MM.1S (cell line): Measurements from ENCODE around the gene BST1.

Experiments used
- DNase-seq: peaks from one replicate; pipeline ENCODE4 v3.0.0-alpha.2; 2015
- H2AFZ ChIP-seq: fragments of 300-600 bp; sonication (generic); 2 replicates; pipeline ENCODE4 v1.6.0; 2016; ENCODE audit warnings: antibody characterized with exemption, low read length
- H3F3A ChIP-seq: fragments of 300-600 bp; sonication (generic); 2 replicates; pipeline ENCODE4 v1.6.1; 2016; ENCODE audit warnings: mild to moderate bottlenecking, antibody characterized with exemption, low read length, moderate library complexity, mixed read lengths; ENCODE audit not compliant: insufficient read depth
- H3K27ac ChIP-seq: fragments of 300-600 bp; sonication (generic); 2 replicates; pipeline ENCODE4 v1.5.1; 2016; ENCODE audit warnings: mild to moderate bottlenecking, low read length
- H3K27me3 ChIP-seq: fragments of 300-600 bp; sonication (generic); replicated peaks from 2 replicates; pipeline ENCODE4 v1.6.0; 2016; ENCODE audit warnings: low read length; ENCODE audit not compliant: insufficient read depth
- H3K36me3 ChIP-seq: fragments of 300-600 bp; sonication (generic); replicated peaks from 2 replicates; pipeline ENCODE4 v1.6.1; 2016; ENCODE audit warnings: mild to moderate bottlenecking, low read length, mixed read lengths; ENCODE audit not compliant: insufficient read depth
- H3K4me1 ChIP-seq: fragments of 300-600 bp; sonication (generic); 2 replicates; pipeline ENCODE4 v1.6.1; 2016; ENCODE audit warnings: low read length, mixed read lengths
- H3K4me2 ChIP-seq: fragments of 300-600 bp; sonication (generic); 2 replicates; pipeline ENCODE4 v1.6.0; 2016; ENCODE audit warnings: low read depth, low read length
- H3K4me3 ChIP-seq: fragments of 300-600 bp; sonication (generic); 2 replicates; pipeline ENCODE4 v1.5.1; 2016; ENCODE audit warnings: low read length, mixed read lengths
- H3K79me2 ChIP-seq: fragments of 300-600 bp; sonication (generic); 2 replicates; pipeline ENCODE4 v1.6.1; 2016; ENCODE audit warnings: mixed run types, low read length, mixed read lengths
- H3K9ac ChIP-seq: fragments of 300-600 bp; sonication (generic); 2 replicates; pipeline ENCODE4 v1.6.1; 2016; ENCODE audit warnings: low read length, mixed read lengths
- H3K9me2 ChIP-seq: fragments of 300-600 bp; sonication (generic); replicated peaks from 2 replicates; pipeline ENCODE4 v1.6.1; 2016; ENCODE audit warnings: mild to moderate bottlenecking, low read length, mixed read lengths; ENCODE audit not compliant: insufficient read depth
- H3K9me3 ChIP-seq: fragments of 300-600 bp; sonication (generic); replicated peaks from 2 replicates; pipeline ENCODE4 v1.6.1; 2016; ENCODE audit warnings: mild to moderate bottlenecking, low read length, mixed read lengths; ENCODE audit not compliant: insufficient read depth
- H4K20me1 ChIP-seq: fragments of 300-600 bp; sonication (generic); 2 replicates; pipeline ENCODE4 v1.6.1; 2016; ENCODE audit warnings: mild to moderate bottlenecking, low read length, moderate library complexity, mixed read lengths; ENCODE audit not compliant: insufficient read depth
- EZH2 ChIP-seq: fragments of 300-600 bp; sonication (generic); optimal IDR thresholded peaks from 2 replicates; pipeline ENCODE3; 2017; ENCODE audit warnings: low read depth, mild to moderate bottlenecking, antibody characterized with exemption, low read length, mixed read lengths
- EZH2phosphoT487 ChIP-seq: fragments of 300-600 bp; sonication (generic); IDR thresholded peaks from 2 replicates; pipeline ENCODE4 v1.6.1; 2018; ENCODE audit warnings: antibody characterized with exemption, low read length
- TF ChIP-seq, protein P1 (sequence below): fragments of 300-600 bp; sonication (generic); IDR thresholded peaks from 2 replicates; pipeline ENCODE4 v1.5.1; 2016; ENCODE audit warnings: antibody characterized with exemption, low read length, mixed read lengths

The BST1 gene

GRCh38 chr4:15704129-15704528 lies 1.3 kb downstream of the BST1 start:
- Histone ChIP-seq H3K27me3 (no peaks in the 10 kb centered on the region), H4K20me1 (no peaks in the 10 kb centered on the region), H3K4me3 (no peak overlapping the region), H3K4me2 (no peak overlapping the region), H3K27ac (no peak overlapping the region), H3K9me2 (no peaks in the 10 kb centered on the region), H3K79me2 (no peaks in the 10 kb centered on the region), H3K4me1 (no peaks in the 10 kb centered on the region), H3K9ac (no peak overlapping the region), H3K36me3 (no peaks in the 10 kb centered on the region), H3F3A (no peaks in the 10 kb centered on the region), H2AFZ (no peak overlapping the region), H3K9me3 (no peaks in the 10 kb centered on the region)
- TF ChIP-seq, protein P1, sequence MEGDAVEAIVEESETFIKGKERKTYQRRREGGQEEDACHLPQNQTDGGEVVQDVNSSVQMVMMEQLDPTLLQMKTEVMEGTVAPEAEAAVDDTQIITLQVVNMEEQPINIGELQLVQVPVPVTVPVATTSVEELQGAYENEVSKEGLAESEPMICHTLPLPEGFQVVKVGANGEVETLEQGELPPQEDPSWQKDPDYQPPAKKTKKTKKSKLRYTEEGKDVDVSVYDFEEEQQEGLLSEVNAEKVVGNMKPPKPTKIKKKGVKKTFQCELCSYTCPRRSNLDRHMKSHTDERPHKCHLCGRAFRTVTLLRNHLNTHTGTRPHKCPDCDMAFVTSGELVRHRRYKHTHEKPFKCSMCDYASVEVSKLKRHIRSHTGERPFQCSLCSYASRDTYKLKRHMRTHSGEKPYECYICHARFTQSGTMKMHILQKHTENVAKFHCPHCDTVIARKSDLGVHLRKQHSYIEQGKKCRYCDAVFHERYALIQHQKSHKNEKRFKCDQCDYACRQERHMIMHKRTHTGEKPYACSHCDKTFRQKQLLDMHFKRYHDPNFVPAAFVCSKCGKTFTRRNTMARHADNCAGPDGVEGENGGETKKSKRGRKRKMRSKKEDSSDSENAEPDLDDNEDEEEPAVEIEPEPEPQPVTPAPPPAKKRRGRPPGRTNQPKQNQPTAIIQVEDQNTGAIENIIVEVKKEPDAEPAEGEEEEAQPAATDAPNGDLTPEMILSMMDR = no peak
- TF ChIP-seq EZH2phosphoT487 (no peak), EZH2 (no peak)
- no peak for DNase-seq

GRCh38 chr4:15706646-15707362 lies 3.9 kb downstream of the BST1 start:
- no peak overlapping the region for H3K9ac ChIP-seq
- no peak overlapping the region for H3K4me3 ChIP-seq
- H3F3A ChIP-seq = no peaks in the 10 kb centered on the region
- no peak overlapping the region for H3K27ac ChIP-seq
- H3K9me3 ChIP-seq = no peaks in the 10 kb centered on the region
- DNase-seq = no peak
- TF ChIP-seq EZH2phosphoT487 (no peak), EZH2 (no peak)
- TF ChIP-seq, protein P1 = no peak
- no peak overlapping the region for H3K4me2 ChIP-seq
- no peaks in the 10 kb centered on the region for H4K20me1 ChIP-seq
- no peaks in the 10 kb centered on the region for H3K36me3 ChIP-seq
- no peak overlapping the region for H2AFZ ChIP-seq
- H3K9me2 ChIP-seq = no peaks in the 10 kb centered on the region
- no peaks in the 10 kb centered on the region for H3K27me3 ChIP-seq
- no peaks in the 10 kb centered on the region for H3K4me1 ChIP-seq
- no peaks in the 10 kb centered on the region for H3K79me2 ChIP-seq

DNA sequence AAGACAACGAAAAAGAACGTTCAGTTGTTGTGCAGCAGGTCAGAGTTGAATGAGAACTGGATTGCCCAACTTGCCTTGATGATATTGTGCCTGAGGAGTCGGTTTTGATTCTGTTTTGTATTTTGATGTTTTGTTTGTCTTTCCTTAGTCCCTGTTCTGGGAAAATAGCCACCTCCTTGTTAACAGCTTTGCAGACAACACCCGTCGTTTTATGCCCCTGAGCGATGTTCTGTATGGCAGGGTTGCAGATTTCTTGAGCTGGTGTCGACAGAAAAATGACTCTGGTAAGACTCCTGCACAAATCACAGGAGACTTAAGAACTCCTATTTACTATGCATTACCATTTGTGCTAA lies 4.5 kb downstream of the BST1 start:
- Histone ChIP-seq H3K4me1 (no peaks in the 10 kb centered on the region), H3K27ac (no peak overlapping the region), H3K4me2 (no peak overlapping the region), H3K4me3 (no peak overlapping the region), H3K9me2 (no peaks in the 10 kb centered on the region), H3F3A (no peaks in the 10 kb centered on the region), H3K79me2 (no peaks in the 10 kb centered on the region), H3K9ac (no peak overlapping the region), H2AFZ (no peak overlapping the region), H3K27me3 (no peaks in the 10 kb centered on the region), H3K36me3 (no peaks in the 10 kb centered on the region), H4K20me1 (no peaks in the 10 kb centered on the region), H3K9me3 (no peaks in the 10 kb centered on the region)
- no peak for DNase-seq
- TF ChIP-seq EZH2 = no peak
- no peak for TF ChIP-seq EZH2phosphoT487
- TF ChIP-seq, protein P1 = no peak
